HL-60/S4 treated with phorbol 12-myristate 13-acetate at 8.2 ng/mL for 4 days and 3 days (cell line): ENCODE measurements around the gene HOXC6.
"Not testable (repeated sequence)": the region's sequence is repeated elsewhere in the genome, so short reads cannot be mapped to it uniquely, and the experiment has no call there.

ENCODE experiments used
- in situ Hi-C: fragments of 300-500 bp; cut with MboI; formaldehyde crosslinking; loops from 2 replicates; pipeline ENCODE4 v1.15.0; 2022; ENCODE audit warnings: low sequenced_read_pairs

HOXC6 gene

DNA sequence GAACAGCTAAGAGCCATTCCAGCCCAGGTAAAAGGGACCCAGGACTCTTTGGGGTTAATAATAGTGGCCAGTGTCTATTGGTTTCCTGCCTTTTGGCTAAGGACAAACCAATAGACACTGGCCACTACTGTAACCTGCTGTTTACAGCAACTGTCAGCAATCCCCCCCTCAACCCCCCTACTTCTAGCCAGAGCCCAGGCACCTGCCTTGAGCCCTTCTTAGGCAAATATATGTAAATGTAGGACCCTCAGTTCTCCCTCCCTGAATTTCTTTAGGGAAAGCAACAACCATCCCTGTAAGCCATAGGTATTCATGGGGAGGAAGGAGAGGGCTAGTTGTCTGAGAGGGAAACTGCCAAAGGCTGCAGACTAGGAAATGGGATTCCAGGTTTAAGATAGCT lies 47.7 kb downstream of the HOXC6 start:
- in situ Hi-C loops = no loop called here

DNA sequence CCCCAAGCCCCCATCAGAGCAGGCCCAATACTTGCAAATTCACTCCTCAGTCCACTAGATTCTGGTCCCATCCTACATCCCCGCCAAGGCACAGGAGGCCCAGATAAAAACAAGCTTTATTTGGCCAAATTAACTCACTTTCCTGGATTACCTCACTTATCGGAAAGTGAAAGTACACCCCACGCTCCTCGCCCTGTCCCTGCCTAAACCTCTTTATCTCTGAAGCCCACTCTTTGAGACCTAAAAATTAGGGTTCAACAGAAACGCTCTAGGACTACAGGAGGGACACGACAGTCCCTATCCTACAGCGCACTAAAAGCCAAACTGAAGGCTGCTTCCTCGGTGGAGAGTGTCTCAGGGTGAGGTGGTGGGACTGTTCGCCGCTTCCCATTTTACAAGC lies 49.6 kb downstream of the HOXC6 start:
- in situ Hi-C loops = not testable (repeated sequence)

- in situ Hi-C loops = not testable (repeated sequence)
Observed at GRCh38 chr12:54079115-54079514, 50.9 kb downstream of the HOXC6 start.
